Lower lobe of right lung (tissue), 2 donors: ENCODE results near the gene VSTM5. TPM values are rescaled to one million over a fixed set of nuclear protein-coding genes. Genes with fewer than 3 reads are reported as not detected.
A peak's percentile ranks its signal among the peaks of the same experiment; 100 is the strongest.

ENCODE experiments used
- ATAC-seq, 2 donors: fragments of 200-7000 bp; cut with Tn5 transposase; one replicate each; pipeline ENCODE4 v1.9.1; 2020 to 2022; ENCODE audit warnings: mild to moderate bottlenecking in 2 of 2, moderate library complexity in 2 of 2
- DNase-seq: peaks from one replicate; pipeline ENCODE4 v3.0.0-alpha.2; 2020
- H3K27ac ChIP-seq: fragments of 200-600 bp; one replicate; pipeline ENCODE4 v1.8.0; 2022
- H3K27me3 ChIP-seq: fragments of 200-600 bp; one replicate; pipeline ENCODE4 v1.8.0; 2022; ENCODE audit warnings: low read depth
- H3K36me3 ChIP-seq: fragments of 200-600 bp; one replicate; pipeline ENCODE4 v1.8.0; 2022; ENCODE audit warnings: mild to moderate bottlenecking
- H3K4me1 ChIP-seq: fragments of 200-600 bp; one replicate; pipeline ENCODE4 v1.8.0; 2022
- H3K4me3 ChIP-seq: fragments of 200-600 bp; one replicate; pipeline ENCODE4 v1.8.0; 2022; ENCODE audit warnings: mild to moderate bottlenecking
- H3K9me3 ChIP-seq: fragments of 200-600 bp; one replicate; pipeline ENCODE4 v1.8.0; 2022
- CTCF ChIP-seq: fragments of 200-600 bp; IDR thresholded peaks from one replicate; pipeline ENCODE4 v1.8.0; 2022; ENCODE audit warnings: antibody characterized with exemption, mild to moderate bottlenecking
- intact Hi-C: fragments of 100-400 bp; cut with DNase I; formaldehyde crosslinking; loops from one replicate; pipeline ENCODE4 v1.11.0; 2022
- total RNA-seq: library from RNA; stranded (reverse); fragmentation: NEBNext Ultra II Directional; extraction: Animal tissue kit (Norgen Biotek cat#: 25700); gene quantifications from one replicate; pipeline ENCODE4 v1.2.1, GENCODE V29; 2021
- donor health status: DM: no; HTN: yes; CAD: no; lungs with severe emphysema.

VSTM5 gene
- total RNA-seq, 1 donor from 2014 or later = not detected

DNA sequence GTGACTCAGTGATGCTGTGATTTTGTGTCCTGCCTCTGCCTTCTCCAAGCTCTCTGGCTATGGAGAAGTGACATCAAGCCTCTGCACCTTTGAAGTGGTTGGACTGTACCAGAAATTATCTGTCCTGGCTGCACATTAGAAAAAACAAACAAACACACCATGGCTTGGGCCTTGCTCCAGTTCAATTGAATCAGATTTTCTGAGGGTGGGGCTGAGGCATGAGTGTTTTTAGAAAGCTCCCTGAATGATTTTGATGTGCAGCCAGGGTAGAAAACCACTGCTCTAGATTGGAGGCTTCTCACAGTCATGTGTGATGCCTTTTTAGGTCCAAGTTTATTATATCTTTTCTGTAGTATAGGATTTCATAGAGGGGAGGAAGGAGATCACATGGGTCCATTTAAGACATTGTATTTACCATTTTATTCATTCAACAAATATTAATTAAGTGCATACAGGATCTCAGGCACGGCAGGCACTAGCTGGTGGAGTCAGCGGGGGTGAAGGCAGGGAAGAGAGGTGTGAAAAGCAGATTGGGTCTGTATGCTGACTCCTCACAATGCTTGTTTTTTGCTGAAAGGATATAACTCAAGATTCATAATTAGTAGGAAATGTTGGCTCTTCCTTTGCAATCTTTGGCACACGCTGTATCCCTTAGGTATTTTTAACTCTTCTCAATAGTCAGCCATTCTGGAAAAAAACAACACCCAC lies 7.1 kb upstream of the VSTM5 start:
- no peak for ATAC-seq
- intact Hi-C loops = no loop called here

GRCh38 chr11:93852242-93852641 lies 1.8 kb upstream of the VSTM5 start:
- peaks cover 5% of the 10 kb centered on the region for H3K4me1 ChIP-seq
- TF ChIP-seq CTCF = no peak
- intact Hi-C loops = no loop called here
- H3K9me3 ChIP-seq = no peaks in the 10 kb centered on the region
- H3K27me3 ChIP-seq = no peaks in the 10 kb centered on the region
- DNase-seq (no peak), ATAC-seq (no peak)
- no peaks in the 10 kb centered on the region for H3K36me3 ChIP-seq
- no peak overlapping the region for H3K27ac ChIP-seq
- H3K4me3 ChIP-seq = no peak overlapping the region

More for the DNA sequence above, 7.1 kb upstream of the VSTM5 start:
- H3K9me3 ChIP-seq = no peaks in the 10 kb centered on the region
- H3K27me3 ChIP-seq = no peaks in the 10 kb centered on the region
- DNase-seq = no peak
- no peak overlapping the region for H3K27ac ChIP-seq
- no peaks in the 10 kb centered on the region for H3K4me1 ChIP-seq
- no peaks in the 10 kb centered on the region for H3K36me3 ChIP-seq
- TF ChIP-seq CTCF = no peak
- no peak overlapping the region for H3K4me3 ChIP-seq

GRCh38 chr11:93849751-93850593 lies 446 bp downstream of the VSTM5 start:
- intact Hi-C loops = no loop called here
- Histone ChIP-seq H3K4me3 (peak overlapping the region; percentile 55), H3K9me3 (no peaks in the 10 kb centered on the region), H3K4me1 (peaks cover 5% of the 10 kb centered on the region), H3K27ac (no peak overlapping the region), H3K36me3 (no peaks in the 10 kb centered on the region), H3K27me3 (no peaks in the 10 kb centered on the region)
- DNase-seq (no peak), ATAC-seq (peak; percentile 72 to 76)
- no peak for TF ChIP-seq CTCF

GRCh38 chr11:93849201-93849600 lies 1.2 kb downstream of the VSTM5 start:
- no peak for ATAC-seq
- Histone ChIP-seq H3K36me3 (no peaks in the 10 kb centered on the region), H3K4me1 (peaks cover 5% of the 10 kb centered on the region), H3K27me3 (no peaks in the 10 kb centered on the region), H3K27ac (no peak overlapping the region), H3K4me3 (no peak overlapping the region), H3K9me3 (no peaks in the 10 kb centered on the region)
- intact Hi-C loops = no loop called here
- TF ChIP-seq CTCF = no peak
- DNase-seq = no peak

DNA sequence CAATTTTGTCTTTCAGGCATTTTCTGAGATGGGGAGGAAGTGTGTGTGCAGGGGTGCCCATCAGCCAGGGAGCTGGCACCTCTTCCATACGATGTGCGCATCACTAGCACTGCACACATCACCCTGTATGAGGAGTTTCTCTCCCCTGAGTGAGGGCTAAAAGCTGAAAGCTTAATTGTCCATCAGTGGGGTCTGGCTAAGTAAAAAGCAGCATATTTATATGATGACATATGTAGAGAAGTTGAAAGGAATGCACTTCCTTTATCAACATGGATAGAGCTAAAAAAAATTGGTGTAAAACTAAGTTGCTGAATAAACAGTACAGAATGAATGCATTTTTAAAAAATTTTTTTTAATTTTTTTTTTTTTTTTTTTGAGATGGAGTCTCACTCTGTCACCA lies 4.0 kb downstream of the VSTM5 start:
- H3K27ac ChIP-seq = no peak overlapping the region
- DNase-seq (no peak), ATAC-seq (no peak)
- no peaks in the 10 kb centered on the region for H3K36me3 ChIP-seq
- H3K9me3 ChIP-seq = no peaks in the 10 kb centered on the region
- H3K27me3 ChIP-seq = no peaks in the 10 kb centered on the region
- intact Hi-C loops = no loop called here
- TF ChIP-seq CTCF = no peak
- H3K4me3 ChIP-seq = no peak overlapping the region
- peaks cover 5% of the 10 kb centered on the region for H3K4me1 ChIP-seq
